ENCODE results near the gene SH2D7.

DNA sequence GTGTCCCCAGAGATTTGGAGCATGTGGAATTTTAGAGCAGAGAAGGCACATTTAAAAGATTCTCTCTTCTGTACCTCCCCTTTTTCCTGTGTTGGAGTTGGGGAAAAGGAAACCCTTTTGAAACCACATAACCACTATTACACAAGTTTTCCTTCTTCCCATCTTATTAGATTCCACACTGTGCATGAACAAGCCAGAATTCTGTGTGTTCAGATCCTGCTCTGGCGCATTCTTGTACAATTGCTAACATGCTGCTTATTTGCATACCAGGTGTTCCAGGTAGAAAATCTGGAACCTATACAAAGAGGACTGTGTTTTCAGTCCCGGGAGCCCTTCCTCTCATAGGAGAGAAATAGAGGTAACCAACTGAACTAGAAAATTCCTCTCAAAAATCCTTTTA, 41.4 kb downstream of the SH2D7 start:
- TF ChIP-seq CTCF (IDR thresholded peaks at IDR 0.05; ENCODE audit: low read length) (no peak), EZH2 (IDR thresholded peaks at IDR 0.05; ENCODE audit: borderline replicate concordance, low read length) (no peak)

Measured in OCI-LY1 (cell line).